Neural progenitor cell (in vitro differentiated cells): ENCODE results near the gene UNC93B1.

Experiments
- CTCF ChIP-seq: fragments of 200-600 bp; sonication (generic); IDR thresholded peaks from 2 replicates; pipeline ENCODE4 v1.5.1; 2017; ENCODE audit warnings: antibody characterized with exemption, mild to moderate bottlenecking
- EZH2 ChIP-seq: fragments of 200-600 bp; sonication (generic); IDR thresholded peaks from 2 replicates; pipeline ENCODE4 v1.6.1; 2017; ENCODE audit warnings: antibody characterized with exemption, mild to moderate bottlenecking, moderate library complexity
- EZH2phosphoT487 ChIP-seq: fragments of 200-600 bp; sonication (generic); IDR thresholded peaks from 2 replicates; pipeline ENCODE4 v1.6.1; 2017; ENCODE audit warnings: antibody characterized with exemption

- TF ChIP-seq EZH2phosphoT487 (no peak), CTCF (no peak), EZH2 (no peak)
These were observed 14.9 kb upstream of the UNC93B1 start for GRCh38 chr11:68018730-68019190.
